ENCODE results near the gene PPP1R9B.

Gene PPP1R9B

DNA sequence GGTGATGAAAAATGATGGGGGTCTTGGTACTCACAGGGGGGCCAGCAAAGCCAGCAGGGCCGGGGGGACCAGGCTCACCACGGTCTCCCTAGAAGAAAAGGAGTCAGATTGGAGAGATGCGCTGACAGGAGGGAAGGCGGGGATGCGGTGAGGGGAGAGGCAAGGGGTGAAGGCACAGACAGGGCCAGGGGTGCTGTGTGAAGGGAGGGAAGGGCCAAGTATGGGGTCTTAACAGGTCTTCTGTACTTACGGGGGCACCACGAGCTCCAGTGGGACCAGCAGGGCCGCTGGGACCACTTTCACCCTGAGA is 39.8 kb upstream of the PPP1R9B start:
- H3K36me3 ChIP-seq (ENCODE audit: insufficient read depth, insufficient read length, low read length), result peaks cover 98% of the 10 kb centered on the region
- DNase-seq (ENCODE audit: low read depth, low spot score), result no peak
- TF ChIP-seq YY1 (IDR thresholded peaks at IDR 0.05; ENCODE audit: insufficient read depth, insufficient read length), result no peak
- no peak for TF ChIP-seq ZNF274 (IDR thresholded peaks at IDR 0.05; ENCODE audit: low read depth, low read length)
- TF ChIP-seq SUZ12 (IDR thresholded peaks at IDR 0.05; ENCODE audit: extremely low read depth, insufficient read depth, insufficient read length), result no peak
- no peak overlapping the region for H3K9ac ChIP-seq (ENCODE audit: insufficient read length, low read depth)
- H3K27me3 ChIP-seq (ENCODE audit: insufficient read depth, insufficient read length), result no peaks in the 10 kb centered on the region
- H3K4me1 ChIP-seq (ENCODE audit: insufficient read depth, insufficient read length), result peaks cover 4% of the 10 kb centered on the region
- no peak overlapping the region for H3K4me3 ChIP-seq (ENCODE audit: insufficient read length, low read depth)
- no peaks in the 10 kb centered on the region for H3K9me3 ChIP-seq (ENCODE audit: insufficient read depth, low read length)

GRCh38 chr17:50189550-50190292 is 39.2 kb upstream of the PPP1R9B start:
- Histone ChIP-seq H3K36me3 (ENCODE audit: insufficient read depth, insufficient read length, low read length) (peaks cover 98% of the 10 kb centered on the region), H3K27me3 (ENCODE audit: insufficient read depth, insufficient read length) (no peaks in the 10 kb centered on the region), H3K9me3 (ENCODE audit: insufficient read depth, low read length) (no peaks in the 10 kb centered on the region), H3K4me1 (ENCODE audit: insufficient read depth, insufficient read length) (peaks cover 4% of the 10 kb centered on the region), H3K9ac (ENCODE audit: insufficient read length, low read depth) (no peak overlapping the region), H3K4me3 (ENCODE audit: insufficient read length, low read depth) (no peak overlapping the region)
- no peak for DNase-seq (ENCODE audit: low read depth, low spot score)
- TF ChIP-seq ZNF274 (IDR thresholded peaks at IDR 0.05; ENCODE audit: low read depth, low read length) (no peak), YY1 (IDR thresholded peaks at IDR 0.05; ENCODE audit: insufficient read depth, insufficient read length) (no peak), SUZ12 (IDR thresholded peaks at IDR 0.05; ENCODE audit: extremely low read depth, insufficient read depth, insufficient read length) (no peak)

- H3K4me1 ChIP-seq (ENCODE audit: insufficient read depth, insufficient read length), result peaks cover 8% of the 10 kb centered on the region
- H3K4me3 ChIP-seq (ENCODE audit: insufficient read length, low read depth), result no peak overlapping the region
- no peaks in the 10 kb centered on the region for H3K9me3 ChIP-seq (ENCODE audit: insufficient read depth, low read length)
- TF ChIP-seq ZNF274 (IDR thresholded peaks at IDR 0.05; ENCODE audit: low read depth, low read length) (no peak), YY1 (IDR thresholded peaks at IDR 0.05; ENCODE audit: insufficient read depth, insufficient read length) (no peak), SUZ12 (IDR thresholded peaks at IDR 0.05; ENCODE audit: extremely low read depth, insufficient read depth, insufficient read length) (no peak)
- no peak for DNase-seq (ENCODE audit: low read depth, low spot score)
- peaks cover 93% of the 10 kb centered on the region for H3K36me3 ChIP-seq (ENCODE audit: insufficient read depth, insufficient read length, low read length)
- no peak overlapping the region for H3K9ac ChIP-seq (ENCODE audit: insufficient read length, low read depth)
- H3K27me3 ChIP-seq (ENCODE audit: insufficient read depth, insufficient read length), result no peaks in the 10 kb centered on the region
These were observed 38.6 kb upstream of the PPP1R9B start for GRCh38 chr17:50188921-50189549.

DNA sequence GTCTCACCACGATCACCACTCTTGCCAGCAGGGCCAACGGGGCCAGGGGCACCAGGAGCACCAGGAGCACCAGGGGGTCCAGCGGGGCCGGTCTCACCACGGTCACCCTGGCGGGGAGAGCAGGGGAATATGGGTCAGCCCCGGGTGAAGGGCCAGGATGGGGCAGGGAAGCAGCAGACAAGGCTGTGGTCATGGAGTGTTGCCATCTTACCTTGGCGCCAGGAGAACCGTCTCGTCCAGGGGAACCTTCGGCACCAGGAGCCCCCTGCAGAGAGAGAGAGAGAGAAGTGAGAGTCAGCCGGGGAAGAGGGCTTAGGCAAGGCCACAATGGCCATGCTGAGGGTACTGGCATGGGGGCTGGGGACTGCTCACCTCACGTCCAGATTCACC is 38.0 kb upstream of the PPP1R9B start:
- H3K9ac ChIP-seq (ENCODE audit: insufficient read length, low read depth), result no peak overlapping the region
- no peaks in the 10 kb centered on the region for H3K9me3 ChIP-seq (ENCODE audit: insufficient read depth, low read length)
- no peak for TF ChIP-seq YY1 (IDR thresholded peaks at IDR 0.05; ENCODE audit: insufficient read depth, insufficient read length)
- TF ChIP-seq ZNF274 (IDR thresholded peaks at IDR 0.05; ENCODE audit: low read depth, low read length), result no peak
- TF ChIP-seq SUZ12 (IDR thresholded peaks at IDR 0.05; ENCODE audit: extremely low read depth, insufficient read depth, insufficient read length), result no peak
- H3K4me1 ChIP-seq (ENCODE audit: insufficient read depth, insufficient read length), result peaks cover 9% of the 10 kb centered on the region
- H3K36me3 ChIP-seq (ENCODE audit: insufficient read depth, insufficient read length, low read length), result peaks cover 89% of the 10 kb centered on the region
- H3K27me3 ChIP-seq (ENCODE audit: insufficient read depth, insufficient read length), result no peaks in the 10 kb centered on the region
- H3K4me3 ChIP-seq (ENCODE audit: insufficient read length, low read depth), result no peak overlapping the region
- no peak for DNase-seq (ENCODE audit: low read depth, low spot score)

- Histone ChIP-seq H3K4me3 (ENCODE audit: insufficient read length, low read depth) (no peak overlapping the region), H3K27me3 (ENCODE audit: insufficient read depth, insufficient read length) (no peaks in the 10 kb centered on the region), H3K9me3 (ENCODE audit: insufficient read depth, low read length) (no peaks in the 10 kb centered on the region), H3K9ac (ENCODE audit: insufficient read length, low read depth) (no peak overlapping the region), H3K36me3 (ENCODE audit: insufficient read depth, insufficient read length, low read length) (peaks cover 89% of the 10 kb centered on the region), H3K4me1 (ENCODE audit: insufficient read depth, insufficient read length) (peaks cover 13% of the 10 kb centered on the region)
- no peak for DNase-seq (ENCODE audit: low read depth, low spot score)
- TF ChIP-seq SUZ12 (IDR thresholded peaks at IDR 0.05; ENCODE audit: extremely low read depth, insufficient read depth, insufficient read length) (no peak), ZNF274 (IDR thresholded peaks at IDR 0.05; ENCODE audit: low read depth, low read length) (no peak), YY1 (IDR thresholded peaks at IDR 0.05; ENCODE audit: insufficient read depth, insufficient read length) (no peak)
These were observed 37.5 kb upstream of the PPP1R9B start for GRCh38 chr17:50187751-50188530.

GRCh38 chr17:50187394-50187725 is 36.9 kb upstream of the PPP1R9B start:
- no peak for TF ChIP-seq YY1 (IDR thresholded peaks at IDR 0.05; ENCODE audit: insufficient read depth, insufficient read length)
- no peak for TF ChIP-seq ZNF274 (IDR thresholded peaks at IDR 0.05; ENCODE audit: low read depth, low read length)
- TF ChIP-seq SUZ12 (IDR thresholded peaks at IDR 0.05; ENCODE audit: extremely low read depth, insufficient read depth, insufficient read length), result no peak
- no peak overlapping the region for H3K9ac ChIP-seq (ENCODE audit: insufficient read length, low read depth)

More at GRCh38 chr17:50187394-50187725, 36.9 kb upstream of the PPP1R9B start:
- DNase-seq (ENCODE audit: low read depth, low spot score), result no peak
- Histone ChIP-seq H3K4me3 (ENCODE audit: insufficient read length, low read depth) (no peak overlapping the region), H3K27me3 (ENCODE audit: insufficient read depth, insufficient read length) (no peaks in the 10 kb centered on the region), H3K36me3 (ENCODE audit: insufficient read depth, insufficient read length, low read length) (peaks cover 86% of the 10 kb centered on the region), H3K4me1 (ENCODE audit: insufficient read depth, insufficient read length) (peaks cover 13% of the 10 kb centered on the region), H3K9me3 (ENCODE audit: insufficient read depth, low read length) (no peaks in the 10 kb centered on the region)

Data from NT2/D1 (cell line).